Osteocyte (in vitro differentiated cells): ENCODE results near the gene ALDH16A1. TPM values are rescaled to one million over a fixed set of nuclear protein-coding genes. Genes with fewer than 3 reads are reported as not detected.

ENCODE experiments used
- DNase-seq: peaks from one replicate; pipeline ENCODE4 v3.0.0; 2021; ENCODE audit warnings: mixed read lengths; ENCODE audit not compliant: unreplicated experiment; ENCODE audit errors: extremely low spot score
- H3K27ac Mint-ChIP-seq: one replicate; pipeline ENCODE4 v1.8.0; 2021; ENCODE audit warnings: mild to moderate bottlenecking, mixed read lengths; ENCODE audit not compliant: unreplicated experiment
- H3K27me3 Mint-ChIP-seq: one replicate; pipeline ENCODE4 v1.8.0; 2021; ENCODE audit warnings: mixed read lengths; ENCODE audit not compliant: unreplicated experiment
- H3K36me3 Mint-ChIP-seq: one replicate; pipeline ENCODE4 v1.8.0; 2021; ENCODE audit warnings: mixed read lengths; ENCODE audit not compliant: unreplicated experiment
- H3K4me1 Mint-ChIP-seq: one replicate; pipeline ENCODE4 v1.8.0; 2021; ENCODE audit warnings: mixed read lengths; ENCODE audit not compliant: unreplicated experiment
- H3K4me3 Mint-ChIP-seq: one replicate; pipeline ENCODE4 v1.8.0; 2021; ENCODE audit warnings: mild to moderate bottlenecking, moderate library complexity, mixed read lengths; ENCODE audit not compliant: unreplicated experiment
- H3K9me3 Mint-ChIP-seq: one replicate; pipeline ENCODE4 v1.8.0; 2021; ENCODE audit warnings: mixed read lengths; ENCODE audit not compliant: unreplicated experiment
- total RNA-seq: library from RNA; stranded (reverse); gene quantifications from 2 replicates; pipeline ENCODE4 v1.2.1, GENCODE V29; 2021
- TF ChIP-seq, protein P1 (sequence below): fragments of 200-600 bp; sonication (generic); IDR thresholded peaks from 2 replicates; pipeline ENCODE4 v1.5.0; 2021; ENCODE audit warnings: antibody characterized with exemption, mild to moderate bottlenecking, moderate library complexity

ALDH16A1 gene
- total RNA-seq, 1 donor from 2014 or later = 31.8 TPM

DNA sequence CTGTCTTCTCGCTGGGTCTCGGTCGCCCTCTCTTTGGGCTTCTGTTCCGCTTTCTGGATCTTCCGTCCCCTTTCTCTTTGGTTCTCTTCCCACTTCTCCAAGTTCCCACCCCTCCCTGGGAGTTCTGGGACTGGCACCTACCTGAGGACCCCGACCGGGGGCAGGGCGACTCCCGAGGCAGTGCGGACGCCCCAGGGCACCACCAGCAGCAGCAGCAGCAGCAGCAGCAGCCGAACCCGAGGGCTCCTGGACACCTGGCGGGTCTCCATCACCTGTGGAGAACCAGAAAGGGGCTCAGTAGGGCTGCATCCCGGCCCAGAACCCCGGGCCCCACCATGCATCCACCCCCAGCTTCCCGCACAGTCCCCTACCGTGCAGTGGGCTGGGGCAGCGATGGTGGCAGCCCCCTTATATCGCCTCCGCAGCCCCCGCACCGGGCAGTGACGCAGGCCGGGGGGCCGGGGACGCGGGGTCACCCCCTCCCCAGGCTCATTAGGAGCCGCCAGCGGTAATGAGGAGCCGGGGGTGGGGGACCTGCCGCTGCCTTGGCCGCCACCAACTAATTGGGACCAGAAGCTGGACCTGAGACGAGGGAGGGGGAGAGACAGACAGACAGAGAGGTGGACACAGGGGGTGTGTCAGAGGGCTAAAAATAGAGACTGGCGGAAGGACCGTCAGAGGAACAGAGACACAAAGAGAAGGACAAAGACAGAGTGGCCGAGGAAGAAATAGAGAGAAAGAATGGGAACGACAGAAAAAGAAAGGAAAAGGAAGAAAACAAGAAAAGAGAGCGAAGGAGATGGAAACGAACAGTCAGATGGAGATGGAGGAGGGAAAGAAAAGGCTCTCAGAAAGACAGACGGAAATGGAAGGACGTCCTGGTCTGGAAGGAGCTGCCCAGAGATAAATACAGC, 29.7 kb upstream of the ALDH16A1 start, which contains the start of gene PTH2:
PTH2 (minus strand) TSS at position 371 of the 914 bp plus-strand sequence; CDS start at position 269, 102 bp downstream.
- Mint-ChIP-seq H3K27ac (no peak within 1 kb of the TSS), H3K4me3 (peak within 1 kb of the TSS; percentile 64), H3K27me3 (peaks cover 89% of the 10 kb centered on the region), H3K36me3 (peaks cover 2% of the 10 kb centered on the region), H3K9me3 (no peaks in the 10 kb centered on the region), H3K4me1 (peaks cover 30% of the 10 kb centered on the region)
- peak; percentile 83 for DNase-seq
- TF ChIP-seq, protein P1, sequence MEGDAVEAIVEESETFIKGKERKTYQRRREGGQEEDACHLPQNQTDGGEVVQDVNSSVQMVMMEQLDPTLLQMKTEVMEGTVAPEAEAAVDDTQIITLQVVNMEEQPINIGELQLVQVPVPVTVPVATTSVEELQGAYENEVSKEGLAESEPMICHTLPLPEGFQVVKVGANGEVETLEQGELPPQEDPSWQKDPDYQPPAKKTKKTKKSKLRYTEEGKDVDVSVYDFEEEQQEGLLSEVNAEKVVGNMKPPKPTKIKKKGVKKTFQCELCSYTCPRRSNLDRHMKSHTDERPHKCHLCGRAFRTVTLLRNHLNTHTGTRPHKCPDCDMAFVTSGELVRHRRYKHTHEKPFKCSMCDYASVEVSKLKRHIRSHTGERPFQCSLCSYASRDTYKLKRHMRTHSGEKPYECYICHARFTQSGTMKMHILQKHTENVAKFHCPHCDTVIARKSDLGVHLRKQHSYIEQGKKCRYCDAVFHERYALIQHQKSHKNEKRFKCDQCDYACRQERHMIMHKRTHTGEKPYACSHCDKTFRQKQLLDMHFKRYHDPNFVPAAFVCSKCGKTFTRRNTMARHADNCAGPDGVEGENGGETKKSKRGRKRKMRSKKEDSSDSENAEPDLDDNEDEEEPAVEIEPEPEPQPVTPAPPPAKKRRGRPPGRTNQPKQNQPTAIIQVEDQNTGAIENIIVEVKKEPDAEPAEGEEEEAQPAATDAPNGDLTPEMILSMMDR = no peak

DNA sequence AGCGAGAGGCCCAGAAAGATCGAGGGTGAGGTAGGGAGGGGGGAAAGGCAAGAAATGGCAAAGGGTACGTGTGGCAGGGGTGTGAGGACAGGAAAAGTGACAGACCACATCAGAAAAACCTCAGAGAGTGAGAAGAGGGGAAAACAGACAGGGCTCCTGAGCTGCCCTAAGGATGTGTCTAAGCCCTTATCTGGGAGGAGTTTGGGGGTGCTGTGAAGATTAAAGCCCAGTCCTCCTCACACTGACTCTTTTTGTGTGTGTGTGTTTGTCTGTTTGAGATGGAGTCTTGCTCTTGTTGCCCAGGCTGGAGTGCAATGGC, 29.1 kb upstream of the ALDH16A1 start:
- Mint-ChIP-seq H3K4me1 (peaks cover 34% of the 10 kb centered on the region), H3K9me3 (no peaks in the 10 kb centered on the region), H3K36me3 (peaks cover 2% of the 10 kb centered on the region), H3K4me3 (peak overlapping the region; percentile 17), H3K27ac (no peak overlapping the region), H3K27me3 (peaks cover 90% of the 10 kb centered on the region)
- TF ChIP-seq, protein P1 = no peak
- no peak for DNase-seq

DNA sequence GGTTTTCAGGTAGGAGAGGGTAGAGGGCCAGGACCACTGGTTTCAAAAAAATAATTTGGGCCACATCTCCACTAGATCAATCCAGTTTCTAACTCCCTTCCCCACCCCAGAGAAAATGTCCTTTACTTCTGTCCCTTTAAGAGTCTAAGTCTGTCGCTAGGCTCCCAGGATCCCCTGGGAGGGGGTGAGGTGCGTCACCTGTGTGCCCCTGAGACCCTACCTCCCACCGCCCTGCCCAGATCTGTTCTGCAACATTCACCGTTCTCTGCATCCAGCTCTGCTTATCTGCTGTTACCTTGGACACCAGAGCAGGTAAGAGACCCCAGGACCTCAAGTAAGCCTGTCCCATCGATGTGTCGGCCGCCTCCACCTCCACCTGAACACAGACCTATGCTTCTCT, 27.8 kb upstream of the ALDH16A1 start, which contains the start of gene GFY:
GFY (plus strand) TSS at position 211 of the 400 bp plus-strand sequence. CDS start 1,043 bp downstream, outside the sequence.
- no peak within 1 kb of the TSS for H3K4me3 Mint-ChIP-seq

DNA sequence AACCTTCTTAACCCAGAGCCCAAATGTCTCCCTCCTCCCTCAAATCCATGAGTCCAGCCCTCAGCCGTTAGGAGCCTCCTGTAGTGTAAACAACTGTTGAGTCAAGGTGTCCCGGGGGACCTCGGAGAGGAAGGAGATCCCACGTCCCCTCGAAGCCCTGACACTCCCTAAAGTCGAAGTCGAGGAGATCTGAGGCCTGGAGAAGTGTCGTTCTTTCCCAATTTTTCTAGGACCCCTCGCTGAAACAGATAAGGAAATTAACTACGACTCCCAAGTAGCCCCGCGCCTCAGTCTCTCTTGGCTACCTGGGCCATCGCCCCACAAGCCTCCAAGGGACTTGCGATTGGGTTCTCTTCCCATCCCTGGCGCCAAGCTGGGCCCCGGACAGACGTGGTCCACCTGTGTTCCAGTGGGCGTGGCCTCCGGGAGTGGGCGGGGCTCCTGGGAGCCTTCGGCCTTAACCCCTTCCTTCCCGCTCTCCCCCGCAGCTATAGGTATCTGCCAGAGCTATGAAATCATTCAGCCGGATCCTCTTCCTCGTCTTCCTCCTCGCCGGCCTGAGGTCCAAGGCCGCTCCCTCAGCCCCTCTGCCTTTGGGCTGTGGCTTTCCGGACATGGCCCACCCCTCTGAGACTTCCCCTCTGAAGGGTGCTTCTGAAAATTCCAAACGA, 27.0 kb upstream of the ALDH16A1 start:
- DNase-seq = no peak
- H3K27me3 Mint-ChIP-seq = peaks cover 86% of the 10 kb centered on the region

More for the DNA sequence above, 27.8 kb upstream of the ALDH16A1 start, which contains the start of gene GFY:
- TF ChIP-seq, protein P1 = no peak
- Mint-ChIP-seq H3K36me3 (peaks cover 2% of the 10 kb centered on the region), H3K27ac (no peak within 1 kb of the TSS), H3K9me3 (no peaks in the 10 kb centered on the region), H3K27me3 (peaks cover 89% of the 10 kb centered on the region), H3K4me1 (peaks cover 34% of the 10 kb centered on the region)
- DNase-seq = no peak

More for the DNA sequence above, 27.0 kb upstream of the ALDH16A1 start:
- Mint-ChIP-seq H3K27ac (no peak overlapping the region), H3K36me3 (peaks cover 2% of the 10 kb centered on the region), H3K9me3 (no peaks in the 10 kb centered on the region), H3K4me3 (no peak overlapping the region), H3K4me1 (peaks cover 31% of the 10 kb centered on the region)
- TF ChIP-seq, protein P1 = no peak
